Left lung (tissue), 10 donors: ENCODE data around the gene RPL13. TPM values are rescaled to one million over a fixed set of nuclear protein-coding genes. Genes with fewer than 3 reads are reported as not detected.
A peak's percentile ranks its signal among the peaks of the same experiment; 100 is the strongest.
"Not testable (repeated sequence)": the region's sequence is repeated elsewhere in the genome, so short reads cannot be mapped to it uniquely, and the experiment has no call there.

Experiments used
- ATAC-seq: fragments of 200-7000 bp; cut with Tn5 transposase; one replicate; pipeline ENCODE4 v1.9.1; 2020; ENCODE audit warnings: moderate library complexity
- DNase-seq, 4 donors: peaks; one replicate each; pipeline ENCODE4 v3.0.0-alpha.2; 2013 to 2020
- H3K27ac ChIP-seq, 2 donors: fragments of 200-600 bp; sonication (generic) in 1 of 2; one replicate each; pipeline versions ENCODE4 v1.5.0 to v1.8.0; 2020 to 2021
- H3K27me3 ChIP-seq, 2 donors: fragments of 200-600 bp; sonication (generic) in 1 of 2; one replicate each; pipeline versions ENCODE4 v1.5.0 to v1.8.0; 2020 to 2021
- H3K36me3 ChIP-seq, 2 donors: fragments of 200-600 bp; sonication (generic) in 1 of 2; one replicate each; pipeline versions ENCODE4 v1.5.0 to v1.8.0; 2020 to 2021
- H3K4me1 ChIP-seq, 2 donors: fragments of 200-600 bp; one replicate each; pipeline ENCODE4 v1.8.0; 2021
- H3K4me3 ChIP-seq, 2 donors: fragments of 200-600 bp; sonication (generic) in 1 of 2; one replicate each; pipeline versions ENCODE4 v1.5.0 to v1.8.0; 2020 to 2021; ENCODE audit warnings: mild to moderate bottlenecking in 1 of 2
- H3K9me3 ChIP-seq, 2 donors: fragments of 200-600 bp; sonication (generic) in 1 of 2; one replicate each; pipeline versions ENCODE4 v1.5.0 to v1.8.0; 2020 to 2021
- intact Hi-C, 2 donors: fragments of 100-400 bp; cut with DNase I; formaldehyde crosslinking; loops; one replicate each; pipeline versions ENCODE4 v1.11.2 to v1.14.2; 2022
- polyA plus RNA-seq, 6 donors: library from polyadenylated mRNA; unstranded; fragments of 120-200 nt; gene quantifications; one replicate each; pipeline ENCODE4 v1.2.1, GENCODE V29; 2013; ENCODE audit not compliant: insufficient read length in 6 of 6
- total RNA-seq, 2 donors: library from RNA; stranded (reverse); fragmentation: NEBNext Ultra II Directional; extraction: Animal tissue kit (Norgen Biotek cat#: 25700); gene quantifications; one replicate each; pipeline ENCODE4 v1.2.1, GENCODE V29; 2021
- TF ChIP-seq, protein P1 (sequence below), 2 donors: fragments of 200-600 bp; sonication (generic) in 1 of 2; IDR thresholded peaks; one replicate each; pipeline versions ENCODE4 v1.5.0 to v1.8.0; 2021; ENCODE audit warnings: antibody characterized with exemption in 2 of 2
- donor health status: DM: no; HTN: yes; CAD: no.
- donor health status: DM: no; HTN: no; CAD: no.

Gene RPL13
- total and polyA plus RNA-seq, 8 donors: 1,639 to 3,194 (median 2,418) TPM

GRCh38 chr16:89583895-89584644, 23.6 kb downstream of the RPL13 start:
- Histone ChIP-seq H3K27me3 (no peaks in the 10 kb centered on the region), H3K36me3 (no peaks in the 10 kb centered on the region), H3K9me3 (no peaks in the 10 kb centered on the region), H3K4me1 (peaks cover 3 to 14% of the 10 kb centered on the region in 2 donors), H3K4me3 (no peak overlapping the region), H3K27ac (no peak overlapping the region)
- TF ChIP-seq, protein P1, sequence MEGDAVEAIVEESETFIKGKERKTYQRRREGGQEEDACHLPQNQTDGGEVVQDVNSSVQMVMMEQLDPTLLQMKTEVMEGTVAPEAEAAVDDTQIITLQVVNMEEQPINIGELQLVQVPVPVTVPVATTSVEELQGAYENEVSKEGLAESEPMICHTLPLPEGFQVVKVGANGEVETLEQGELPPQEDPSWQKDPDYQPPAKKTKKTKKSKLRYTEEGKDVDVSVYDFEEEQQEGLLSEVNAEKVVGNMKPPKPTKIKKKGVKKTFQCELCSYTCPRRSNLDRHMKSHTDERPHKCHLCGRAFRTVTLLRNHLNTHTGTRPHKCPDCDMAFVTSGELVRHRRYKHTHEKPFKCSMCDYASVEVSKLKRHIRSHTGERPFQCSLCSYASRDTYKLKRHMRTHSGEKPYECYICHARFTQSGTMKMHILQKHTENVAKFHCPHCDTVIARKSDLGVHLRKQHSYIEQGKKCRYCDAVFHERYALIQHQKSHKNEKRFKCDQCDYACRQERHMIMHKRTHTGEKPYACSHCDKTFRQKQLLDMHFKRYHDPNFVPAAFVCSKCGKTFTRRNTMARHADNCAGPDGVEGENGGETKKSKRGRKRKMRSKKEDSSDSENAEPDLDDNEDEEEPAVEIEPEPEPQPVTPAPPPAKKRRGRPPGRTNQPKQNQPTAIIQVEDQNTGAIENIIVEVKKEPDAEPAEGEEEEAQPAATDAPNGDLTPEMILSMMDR (IDR thresholded peaks at IDR 0.05): no peak
- intact Hi-C loops: no loop called here
- ATAC-seq (no peak), DNase-seq (peak in 1 of 4 donors; percentile 69)

- Histone ChIP-seq H3K36me3 (no peaks in the 10 kb centered on the region), H3K4me3 (no peak overlapping the region), H3K27ac (no peak overlapping the region), H3K4me1 (peaks cover 3 to 14% of the 10 kb centered on the region in 2 donors), H3K9me3 (no peaks in the 10 kb centered on the region), H3K27me3 (no peaks in the 10 kb centered on the region)
- no peak for ATAC-seq
- TF ChIP-seq, protein P1 (IDR thresholded peaks at IDR 0.05): no peak
- DNase-seq: peak in 1 of 4 donors; percentile 74
- intact Hi-C loops: no loop called here
Observed at GRCh38 chr16:89584768-89585549, 24.5 kb downstream of the RPL13 start.

- intact Hi-C loops: no loop called here
- H3K27ac ChIP-seq: no peak overlapping the region
- DNase-seq: no peak
- H3K9me3 ChIP-seq: no peaks in the 10 kb centered on the region
- no peaks in the 10 kb centered on the region for H3K36me3 ChIP-seq
- no peaks in the 10 kb centered on the region for H3K27me3 ChIP-seq
- H3K4me3 ChIP-seq: no peak overlapping the region
- TF ChIP-seq, protein P1 (IDR thresholded peaks at IDR 0.05): no peak
- peaks cover 3 to 14% of the 10 kb centered on the region in 2 donors for H3K4me1 ChIP-seq
- no peak for ATAC-seq
Observed at GRCh38 chr16:89586218-89586617, 25.7 kb downstream of the RPL13 start.

- no peak overlapping the region for H3K4me3 ChIP-seq
- no peaks in the 10 kb centered on the region for H3K27me3 ChIP-seq
- DNase-seq: no peak
- H3K4me1 ChIP-seq: peaks cover 2 to 12% of the 10 kb centered on the region in 2 donors
- H3K27ac ChIP-seq: no peak overlapping the region
- H3K9me3 ChIP-seq: no peaks in the 10 kb centered on the region
- ATAC-seq: no peak
- intact Hi-C loops: no loop called here
- no peaks in the 10 kb centered on the region for H3K36me3 ChIP-seq
- TF ChIP-seq, protein P1 (IDR thresholded peaks at IDR 0.05): no peak
Observed at GRCh38 chr16:89586853-89587252, 26.4 kb downstream of the RPL13 start.

GRCh38 chr16:89587676-89588075, 27.2 kb downstream of the RPL13 start:
- H3K9me3 ChIP-seq, H3K27ac ChIP-seq, ATAC-seq, H3K4me1 ChIP-seq, intact Hi-C loops, H3K36me3 ChIP-seq, H3K4me3 ChIP-seq, H3K27me3 ChIP-seq: not testable (repeated sequence)
- peak in 1 of 4 donors; percentile 81 for DNase-seq
